ENCODE results near the gene SESN1. TPM values are rescaled to one million over a fixed set of nuclear protein-coding genes. Genes with fewer than 3 reads are reported as not detected.

Gene SESN1
- total and polyA plus RNA-seq, 9 of the 15 experiments (the other 6 are each of a cell fraction or from before 2014, with no cell fraction given), result 3.1 to 13.0 (median 7.4) TPM

- ATAC-seq (no peak), DNase-seq (ENCODE audit: extremely low read depth in 1 of 4, low spot score in 3 of 4) (no peak), FAIRE-seq (no peak)
- Histone ChIP-seq H3K4me1 (replicated peaks in 1 of 2; ENCODE audit: control insufficient read depth in 2 of 2, insufficient read depth in 2 of 2, low read length in 2 of 2) (peaks cover 0 to 7% of the 10 kb centered on the region in 2 experiments; a peak in 2 of 5 replicates), H3K9me1 (ENCODE audit: control insufficient read depth, insufficient read depth, low read length) (no peaks in the 10 kb centered on the region), H3K4me3 (no peak overlapping the region), H3K4me2 (ENCODE audit: insufficient read depth, low read length) (no peak overlapping the region), H3K79me2 (ENCODE audit: control insufficient read depth, insufficient read depth, low read length) (peaks cover 45% of the 10 kb centered on the region), H4K20me1 (replicated peaks; ENCODE audit: control insufficient read depth, insufficient read depth, low read length) (peaks cover 5% of the 10 kb centered on the region; the same call in 1 of the 2 replicates), H2AFZ (ENCODE audit: low read depth, low read length) (no peak overlapping the region), H3K9ac (ENCODE audit: insufficient read depth in 1 of 2, low read depth in 2 of 2, low read length in 2 of 2) (no peak overlapping the region), H3K9me3 (replicated peaks; ENCODE audit: control insufficient read depth, insufficient read depth, low read depth, low read length) (no peaks in the 10 kb centered on the region), H3K36me3 (ENCODE audit: control insufficient read depth, insufficient read depth, low read length) (no peaks in the 10 kb centered on the region; the same call in 2 of the 3 replicates), H3K27me3 (ENCODE audit: control insufficient read depth in 2 of 2, insufficient read depth in 2 of 2, low read length in 2 of 2) (no peaks in the 10 kb centered on the region), H3K27ac (ENCODE audit: extremely low read depth, low read depth, low read length) (no peak overlapping the region)
- no TSS peak for BruUV-seq (replicated peaks)
- CTCF ChIA-PET (ENCODE audit: low intra/inter-chr PET ratio), result no interaction called here
- POLR2A ChIA-PET, result no interaction called here
- in situ Hi-C loops (cut with MboI) (no loop called here), intact Hi-C loops (cut with micrococcal nuclease) (no loop called here)
- WGBS (ENCODE audit: insufficient coverage, low coverage, missing lambda C conversion rate), result 62% methylated on average over 1 of the region's 1 CpG
- TF ChIP-seq E2F8 (IDR thresholded peaks at IDR 0.05; ENCODE audit: low read depth, partially characterized antibody), result no peak
- TF ChIP-seq ARID3B (CRISPR knock-in tag; IDR thresholded peaks at IDR 0.05; ENCODE audit: borderline replicate concordance), result no peak
- TF ChIP-seq NR2F6 (CRISPR knock-in tag; IDR thresholded peaks at IDR 0.05), result no peak
- TF ChIP-seq ZNF609 (CRISPR knock-in tag; IDR thresholded peaks at IDR 0.05; ENCODE audit: borderline replicate concordance), result no peak
- no peak for TF ChIP-seq DIDO1 (tag; IDR thresholded peaks at IDR 0.05; ENCODE audit: low read depth)
- TF ChIP-seq BMI1 (IDR thresholded peaks at IDR 0.05; ENCODE audit: low read length), result no peak
- no peak for TF ChIP-seq HLTF (IDR thresholded peaks at IDR 0.05)
- no peak for TF ChIP-seq CBX2 (IDR thresholded peaks at IDR 0.05; ENCODE audit: insufficient read depth, low read length, poor library complexity, severe bottlenecking)
- TF ChIP-seq TCF7 (IDR thresholded peaks at IDR 0.05; ENCODE audit: borderline replicate concordance), result no peak
- no peak for TF ChIP-seq TCF3 (CRISPR knock-in tag; IDR thresholded peaks at IDR 0.05)
- TF ChIP-seq PYGO2 (tag; IDR thresholded peaks at IDR 0.05), result no peak
- no peak for TF ChIP-seq ZNF41 (CRISPR knock-in tag; conservative IDR thresholded peaks at IDR 0.05)
- no peak for TF ChIP-seq MEF2A (IDR thresholded peaks at IDR 0.05; ENCODE audit: control insufficient read depth, low read depth, low read length)
Measured at GRCh38 chr6:109088995-109089394, 5.7 kb downstream of the SESN1 start.
